C4-2B (cell line): ENCODE results near the gene ARL8B.

ENCODE experiments used
- CTCF ChIP-seq: fragments of 450-650 bp; conservative IDR thresholded peaks from 2 replicates; pipeline ENCODE4 v1.5.1; 2017; ENCODE audit warnings: mild to moderate bottlenecking
- ZFX ChIP-seq: fragments of 450-650 bp; IDR thresholded peaks from 2 replicates; pipeline ENCODE4 v1.6.1; 2017

GRCh38 chr3:5195605-5196004, 73.5 kb downstream of the ARL8B start:
- TF ChIP-seq CTCF (no peak), ZFX (no peak)
